WTC11 (cell line): Measurements from ENCODE around the gene CHPF. TPM values are rescaled to one million over a fixed set of nuclear protein-coding genes. Genes with fewer than 3 reads are reported as not detected.

Source experiments
- ATAC-seq: fragments of 200-7000 bp; cut with Tn5 transposase; 2 replicates; pipeline ENCODE4 v1.10.0; 2021; ENCODE audit warnings: mild to moderate bottlenecking, moderate library complexity
- CTCF ChIA-PET: fragments of 300-600 bp; sonication (Branson Sonifier 250); formaldehyde crosslinking; loops from one replicate; lab custom pipeline; 2021; ENCODE audit warnings: antibody characterized with exemption; lab: Charles Lee
- POLR2A ChIA-PET: fragments of 350-600 bp; sonication (Branson Sonifier 250); formaldehyde crosslinking; loops from one replicate; lab custom pipeline; 2021; ENCODE audit warnings: antibody characterized with exemption; lab: Charles Lee
- DNase-seq: peaks from one replicate; pipeline ENCODE4 v3.0.0; 2021; ENCODE audit warnings: low spot score
- H3K27ac Mint-ChIP-seq: 2 replicates; pipeline ENCODE4 v1.8.0; 2021; ENCODE audit warnings: mixed read lengths
- H3K27me3 Mint-ChIP-seq: 2 replicates; pipeline ENCODE4 v1.8.0; 2021; ENCODE audit warnings: low read depth, mild to moderate bottlenecking, moderate library complexity, mixed read lengths
- H3K36me3 Mint-ChIP-seq: 2 replicates; pipeline ENCODE4 v1.8.0; 2021; ENCODE audit warnings: mixed read lengths
- H3K4me1 Mint-ChIP-seq: 2 replicates; pipeline ENCODE4 v1.8.0; 2022; ENCODE audit warnings: mixed read lengths
- H3K4me3 Mint-ChIP-seq: 2 replicates; pipeline ENCODE4 v1.8.0; 2021; ENCODE audit warnings: mild to moderate bottlenecking, moderate library complexity, mixed read lengths
- H3K9me3 Mint-ChIP-seq: 2 replicates; pipeline ENCODE4 v1.8.0; 2021; ENCODE audit warnings: mixed read lengths
- CREM ChIP-seq: sonication (generic); formaldehyde crosslinking; IDR thresholded peaks from 2 replicates; pipeline ENCODE4 v1.8.1; 2022; ENCODE audit warnings: mild to moderate bottlenecking, missing genetic modification reagents, moderate library complexity
- ETV6 ChIP-seq: sonication (generic); formaldehyde crosslinking; IDR thresholded peaks from 2 replicates; pipeline ENCODE4 v1.8.1; 2022; ENCODE audit warnings: mild to moderate bottlenecking, missing genetic modification reagents
- FOXP1 ChIP-seq: sonication (generic); formaldehyde crosslinking; IDR thresholded peaks from 2 replicates; pipeline ENCODE4 v1.8.0; 2022; ENCODE audit warnings: missing genetic modification reagents, mild to moderate bottlenecking, moderate library complexity, borderline replicate concordance
- GABPB1 ChIP-seq: sonication (generic); formaldehyde crosslinking; IDR thresholded peaks from 2 replicates; pipeline ENCODE4 v1.8.1; 2023; ENCODE audit warnings: mild to moderate bottlenecking, missing genetic modification reagents
- GTF2I ChIP-seq: fragments of 250-450 bp; sonication (Bioruptor Pico); conservative IDR thresholded peaks from 2 replicates; pipeline ENCODE4 v1.4.0; 2021; ENCODE audit warnings: mild to moderate bottlenecking
- IRF1 ChIP-seq: sonication (generic); formaldehyde crosslinking; IDR thresholded peaks from 2 replicates; pipeline ENCODE4 v1.8.0; 2023; ENCODE audit warnings: missing genetic modification reagents
- PRDM15 ChIP-seq: sonication (generic); formaldehyde crosslinking; IDR thresholded peaks from 2 replicates; pipeline ENCODE4 v1.8.0; 2022; ENCODE audit warnings: missing genetic modification reagents
- PRRX2 ChIP-seq: fragments of 250-450 bp; sonication (Bioruptor Pico); IDR thresholded peaks from 2 replicates; pipeline ENCODE4 v1.8.0; 2021; ENCODE audit warnings: mild to moderate bottlenecking
- TEAD4 ChIP-seq: sonication (generic); formaldehyde crosslinking; IDR thresholded peaks from 2 replicates; pipeline ENCODE4 v1.8.0; 2022; ENCODE audit warnings: mild to moderate bottlenecking, missing genetic modification reagents
- ZNF232 ChIP-seq: sonication (generic); formaldehyde crosslinking; IDR thresholded peaks from 2 replicates; pipeline ENCODE4 v1.8.0; 2022; ENCODE audit warnings: mild to moderate bottlenecking, missing genetic modification reagents
- ZNF425 ChIP-seq: fragments of 250-450 bp; sonication (Bioruptor Pico); conservative IDR thresholded peaks from 2 replicates; pipeline ENCODE4 v1.9.0; 2021; ENCODE audit warnings: mild to moderate bottlenecking
- ZNF532 ChIP-seq: fragments of 250-450 bp; sonication (Bioruptor Pico); IDR thresholded peaks from 2 replicates; pipeline ENCODE4 v1.9.0; 2021; ENCODE audit warnings: mild to moderate bottlenecking, borderline replicate concordance
- ZNF671 ChIP-seq: fragments of 250-450 bp; sonication (Bioruptor Pico); IDR thresholded peaks from 2 replicates; pipeline ENCODE4 v1.8.0; 2021; ENCODE audit warnings: mild to moderate bottlenecking
- total RNA-seq: library from RNA; stranded (reverse); gene quantifications from 3 replicates; pipeline ENCODE4 v1.2.3, GENCODE V29; 2021

Gene CHPF
- total RNA-seq, 1 experiment from 2014 or later = 97.0 TPM

- TF ChIP-seq ZNF532 (CRISPR knock-in tag) (no peak), GABPB1 (CRISPR knock-in tag) (no peak), ETV6 (CRISPR knock-in tag) (no peak), GTF2I (no peak), ZNF425 (CRISPR knock-in tag) (no peak), TEAD4 (CRISPR knock-in tag) (no peak), PRDM15 (no peak), CREM (CRISPR knock-in tag) (0 out of 2 replicates have a peak, but pooled peaks have one; percentile 50), PRRX2 (CRISPR knock-in tag) (no peak), IRF1 (CRISPR knock-in tag) (peak; percentile 68)
- TF ChIP-seq, all 79 proteins: peak for 24
Measured at GRCh38 chr2:219570194-219570923, 26.8 kb upstream of the CHPF start (continued).

GRCh38 chr2:219569635-219570034 lies 26.0 kb upstream of the CHPF start:
- peaks cover 15% of the 10 kb centered on the region for H3K27me3 Mint-ChIP-seq
- ChIA-PET CTCF (interaction anchor here (1.6 kb wide), 1 partner anchor 9 kb away, joined by 5 read pairs; no protein-coding TSS in a partner anchor), POLR2A (interaction anchor here (0.7 to 1.0 kb wide), 2 partner anchors 28 to 57 kb away, joined by 3 read pairs; partner anchors contain the start of gene STK11IP)
- H3K4me1 Mint-ChIP-seq = peaks cover 64% of the 10 kb centered on the region
- no peaks in the 10 kb centered on the region for H3K9me3 Mint-ChIP-seq
- peaks cover 38% of the 10 kb centered on the region for H3K36me3 Mint-ChIP-seq
- TF ChIP-seq FOXP1 (no peak), ZNF232 (CRISPR knock-in tag) (no peak), ZNF671 (CRISPR knock-in tag) (no peak)
- DNase-seq (no peak), ATAC-seq (no peak)
- peak overlapping the region; percentile 73 for H3K4me3 Mint-ChIP-seq
- H3K27ac Mint-ChIP-seq = peak overlapping the region; percentile 34; the same call in 1 of the 2 replicates
